ENCODE measurements around the gene MIA2. TPM values are rescaled to one million over a fixed set of nuclear protein-coding genes. Genes with fewer than 3 reads are reported as not detected.
"Not testable (repeated sequence)": the region's sequence is repeated elsewhere in the genome, so short reads cannot be mapped to it uniquely, and the experiment has no call there.

The MIA2 gene
- total and polyA plus RNA-seq, 9 of the 15 experiments (the other 6 are each of a cell fraction or from before 2014, with no cell fraction given) = 6.0 to 21.8 (median 12.8) TPM

DNA sequence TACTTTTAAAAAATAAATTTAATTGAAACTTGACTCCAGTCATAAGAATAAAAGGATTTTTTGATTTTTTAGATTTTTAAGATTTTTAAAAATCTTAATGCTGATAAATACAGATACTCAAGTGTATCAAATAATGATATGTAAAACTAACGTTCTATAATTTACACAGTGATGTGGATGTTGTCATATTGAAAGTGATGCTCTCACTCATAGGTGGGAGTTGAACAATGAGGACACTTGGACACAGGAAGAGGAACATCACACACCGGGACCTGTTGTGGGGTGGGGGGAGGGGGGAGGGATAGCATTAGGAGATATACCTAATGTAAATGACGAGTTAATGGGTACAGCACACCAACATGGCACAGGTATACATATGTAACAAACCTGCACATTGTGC is 66.7 kb downstream of the MIA2 start:
- H2AFZ ChIP-seq (ENCODE audit: low read depth, low read length); in situ Hi-C loops (cut with MboI); POLR2A ChIA-PET; H3K4me3 ChIP-seq; H3K9me1 ChIP-seq (ENCODE audit: control insufficient read depth, insufficient read depth, low read length); H3K27ac ChIP-seq (ENCODE audit: extremely low read depth, low read depth, low read length); ATAC-seq; H3K27me3 ChIP-seq (ENCODE audit: control insufficient read depth in 2 of 2, insufficient read depth in 2 of 2, low read length in 2 of 2); H4K20me1 ChIP-seq (replicated peaks; ENCODE audit: control insufficient read depth, insufficient read depth, low read length); intact Hi-C loops (cut with micrococcal nuclease); H3K4me1 ChIP-seq (replicated peaks in 1 of 2; ENCODE audit: control insufficient read depth in 2 of 2, insufficient read depth in 2 of 2, low read length in 2 of 2); CTCF ChIA-PET (ENCODE audit: low intra/inter-chr PET ratio); H3K79me2 ChIP-seq (ENCODE audit: control insufficient read depth, insufficient read depth, low read length); DNase-seq (ENCODE audit: extremely low read depth in 1 of 4, low spot score in 3 of 4); H3K9ac ChIP-seq (ENCODE audit: insufficient read depth in 1 of 2, low read depth in 2 of 2, low read length in 2 of 2); H3K4me2 ChIP-seq (ENCODE audit: insufficient read depth, low read length); FAIRE-seq; H3K9me3 ChIP-seq (replicated peaks; ENCODE audit: control insufficient read depth, insufficient read depth, low read depth, low read length); BruUV-seq (replicated peaks): not testable (repeated sequence)
- WGBS (ENCODE audit: insufficient coverage, low coverage, missing lambda C conversion rate) = 50% methylated on average over 1 of the region's 3 CpGs
- peaks cover 18% of the 10 kb centered on the region; the same call in 2 of the 3 replicates for H3K36me3 ChIP-seq (ENCODE audit: control insufficient read depth, insufficient read depth, low read length)

DNA sequence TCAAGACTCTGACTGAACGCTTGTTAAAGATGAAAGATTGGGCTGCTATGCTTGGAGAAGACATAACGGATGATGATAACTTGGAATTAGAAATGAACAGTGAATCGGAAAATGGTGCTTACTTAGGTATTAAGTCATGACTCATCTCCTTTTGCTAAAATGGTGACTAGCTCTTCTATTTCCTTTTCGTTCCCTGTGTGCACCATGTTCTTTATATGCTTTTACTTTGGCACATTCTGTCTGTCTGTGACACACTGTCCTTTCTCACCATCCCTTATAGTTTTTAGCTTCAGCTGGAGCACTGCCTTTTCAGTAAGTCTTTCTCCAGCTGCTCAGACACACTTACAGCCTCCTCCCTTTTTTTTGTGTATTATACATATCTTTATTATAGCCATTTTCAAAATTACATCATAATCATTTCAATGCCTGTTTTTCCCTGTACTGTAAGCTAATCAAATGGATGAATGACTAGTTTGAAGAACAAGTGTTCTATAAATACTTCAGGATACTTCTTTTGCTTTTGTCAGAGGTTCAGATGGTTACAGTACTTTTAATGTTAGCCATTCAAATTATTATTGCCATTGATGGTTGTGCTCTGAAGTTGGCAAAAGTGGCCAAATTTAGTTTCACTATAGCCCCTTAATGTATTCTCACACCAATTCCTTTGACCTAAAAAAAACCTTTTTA is 68.6 kb downstream of the MIA2 start:
- Histone ChIP-seq H2AFZ (ENCODE audit: low read depth, low read length) (no peak overlapping the region), H3K27ac (ENCODE audit: extremely low read depth, low read depth, low read length) (no peak overlapping the region), H3K4me1 (replicated peaks in 1 of 2; ENCODE audit: control insufficient read depth in 2 of 2, insufficient read depth in 2 of 2, low read length in 2 of 2) (no peaks in the 10 kb centered on the region), H3K27me3 (ENCODE audit: control insufficient read depth in 2 of 2, insufficient read depth in 2 of 2, low read length in 2 of 2) (no peaks in the 10 kb centered on the region), H3K36me3 (ENCODE audit: control insufficient read depth, insufficient read depth, low read length) (peaks cover 11% of the 10 kb centered on the region; the same call in 2 of the 3 replicates), H3K4me2 (ENCODE audit: insufficient read depth, low read length) (no peak overlapping the region), H4K20me1 (replicated peaks; ENCODE audit: control insufficient read depth, insufficient read depth, low read length) (no peaks in the 10 kb centered on the region), H3K4me3 (no peak overlapping the region), H3K9ac (ENCODE audit: insufficient read depth in 1 of 2, low read depth in 2 of 2, low read length in 2 of 2) (no peak overlapping the region), H3K9me3 (replicated peaks; ENCODE audit: control insufficient read depth, insufficient read depth, low read depth, low read length) (no peaks in the 10 kb centered on the region), H3K79me2 (ENCODE audit: control insufficient read depth, insufficient read depth, low read length) (no peaks in the 10 kb centered on the region), H3K9me1 (ENCODE audit: control insufficient read depth, insufficient read depth, low read length) (no peaks in the 10 kb centered on the region)
- FAIRE-seq = no peak
- CTCF ChIA-PET (ENCODE audit: low intra/inter-chr PET ratio) = no interaction called here
- WGBS (ENCODE audit: insufficient coverage, low coverage, missing lambda C conversion rate) = 85% methylated on average over 4 of the region's 4 CpGs
- intact Hi-C loops (cut with micrococcal nuclease) = no loop called here
- in situ Hi-C loops (cut with MboI) = no loop called here
- BruUV-seq (replicated peaks) = no TSS peak
- POLR2A ChIA-PET = interaction anchor here (0.9 to 1.3 kb wide), 2 partner anchors 13 to 14 kb away, joined by 3 read pairs; no protein-coding TSS in a partner anchor
- no peak for ATAC-seq
- DNase-seq (ENCODE audit: extremely low read depth in 1 of 4, low spot score in 3 of 4) = no peak
- TF ChIP-seq, protein P1, sequence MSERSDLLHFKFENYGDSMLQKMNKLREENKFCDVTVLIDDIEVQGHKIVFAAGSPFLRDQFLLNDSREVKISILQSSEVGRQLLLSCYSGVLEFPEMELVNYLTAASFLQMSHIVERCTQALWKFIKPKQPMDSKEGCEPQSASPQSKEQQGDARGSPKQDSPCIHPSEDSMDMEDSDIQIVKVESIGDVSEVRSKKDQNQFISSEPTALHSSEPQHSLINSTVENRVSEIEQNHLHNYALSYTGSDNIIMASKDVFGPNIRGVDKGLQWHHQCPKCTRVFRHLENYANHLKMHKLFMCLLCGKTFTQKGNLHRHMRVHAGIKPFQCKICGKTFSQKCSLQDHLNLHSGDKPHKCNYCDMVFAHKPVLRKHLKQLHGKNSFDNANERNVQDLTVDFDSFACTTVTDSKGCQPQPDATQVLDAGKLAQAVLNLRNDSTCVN (CRISPR knock-in tag; IDR thresholded peaks at IDR 0.05) = no peak
- TF ChIP-seq MEF2D (tag; conservative IDR thresholded peaks at IDR 0.05; ENCODE audit: low read depth) = no peak
- TF ChIP-seq KLF1 (tag; IDR thresholded peaks at IDR 0.05) = no peak
- TF ChIP-seq ESRRB (CRISPR knock-in tag; IDR thresholded peaks at IDR 0.05; ENCODE audit: borderline replicate concordance) = no peak
- no peak for TF ChIP-seq MAFK (IDR thresholded peaks at IDR 0.05; ENCODE audit: low read length)
- TF ChIP-seq, protein P2, sequence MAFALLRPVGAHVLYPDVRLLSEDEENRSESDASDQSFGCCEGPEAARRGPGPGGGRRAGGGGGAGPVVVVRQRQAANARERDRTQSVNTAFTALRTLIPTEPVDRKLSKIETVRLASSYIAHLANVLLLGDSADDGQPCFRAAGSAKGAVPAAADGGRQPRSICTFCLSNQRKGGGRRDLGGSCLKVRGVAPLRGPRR (CRISPR knock-in tag; IDR thresholded peaks at IDR 0.05) = no peak
- TF ChIP-seq HIVEP1 (CRISPR knock-in tag; IDR thresholded peaks at IDR 0.05) = no peak
- TF ChIP-seq, protein P3, sequence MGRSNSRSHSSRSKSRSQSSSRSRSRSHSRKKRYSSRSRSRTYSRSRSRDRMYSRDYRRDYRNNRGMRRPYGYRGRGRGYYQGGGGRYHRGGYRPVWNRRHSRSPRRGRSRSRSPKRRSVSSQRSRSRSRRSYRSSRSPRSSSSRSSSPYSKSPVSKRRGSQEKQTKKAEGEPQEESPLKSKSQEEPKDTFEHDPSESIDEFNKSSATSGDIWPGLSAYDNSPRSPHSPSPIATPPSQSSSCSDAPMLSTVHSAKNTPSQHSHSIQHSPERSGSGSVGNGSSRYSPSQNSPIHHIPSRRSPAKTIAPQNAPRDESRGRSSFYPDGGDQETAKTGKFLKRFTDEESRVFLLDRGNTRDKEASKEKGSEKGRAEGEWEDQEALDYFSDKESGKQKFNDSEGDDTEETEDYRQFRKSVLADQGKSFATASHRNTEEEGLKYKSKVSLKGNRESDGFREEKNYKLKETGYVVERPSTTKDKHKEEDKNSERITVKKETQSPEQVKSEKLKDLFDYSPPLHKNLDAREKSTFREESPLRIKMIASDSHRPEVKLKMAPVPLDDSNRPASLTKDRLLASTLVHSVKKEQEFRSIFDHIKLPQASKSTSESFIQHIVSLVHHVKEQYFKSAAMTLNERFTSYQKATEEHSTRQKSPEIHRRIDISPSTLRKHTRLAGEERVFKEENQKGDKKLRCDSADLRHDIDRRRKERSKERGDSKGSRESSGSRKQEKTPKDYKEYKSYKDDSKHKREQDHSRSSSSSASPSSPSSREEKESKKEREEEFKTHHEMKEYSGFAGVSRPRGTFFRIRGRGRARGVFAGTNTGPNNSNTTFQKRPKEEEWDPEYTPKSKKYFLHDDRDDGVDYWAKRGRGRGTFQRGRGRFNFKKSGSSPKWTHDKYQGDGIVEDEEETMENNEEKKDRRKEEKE (IDR thresholded peaks at IDR 0.05; ENCODE audit: borderline replicate concordance in 1 of 2, control insufficient read depth in 1 of 2, low read depth in 2 of 2, low read length in 1 of 2) = no peak
- no peak for TF ChIP-seq ZBTB8A (IDR thresholded peaks at IDR 0.05; ENCODE audit: partially characterized antibody)
